GM18873 (cell line): ENCODE data around the gene FAAP24.
"Not testable (repeated sequence)": the region's sequence is repeated elsewhere in the genome, so short reads cannot be mapped to it uniquely, and the experiment has no call there.

Experiments
- ATAC-seq: cut with Tn5 transposase; IDR thresholded peaks from one replicate; pipeline ENCODE4 v1.9.1; 2021; ENCODE audit warnings: mild to moderate bottlenecking, moderate library complexity, moderate number of reproducible peaks; ENCODE audit not compliant: unreplicated experiment, low FRiP score

Gene FAAP24

GRCh38 chr19:32997716-32998355 lies 25.8 kb downstream of the FAAP24 start:
- no peak for ATAC-seq

- ATAC-seq, result no peak
These were observed 26.7 kb downstream of the FAAP24 start for GRCh38 chr19:32998722-32999121.

- ATAC-seq, result no peak
These were observed 28.5 kb downstream of the FAAP24 start for GRCh38 chr19:33000510-33000909.

- ATAC-seq, result no peak
These were observed 28.9 kb downstream of the FAAP24 start for GRCh38 chr19:33000910-33001309.

GRCh38 chr19:33002126-33002865 lies 30.3 kb downstream of the FAAP24 start:
- ATAC-seq, result not testable (repeated sequence)

- ATAC-seq, result not testable (repeated sequence)
These were observed 31.5 kb downstream of the FAAP24 start for GRCh38 chr19:33003424-33004024.

GRCh38 chr19:33005440-33005839 lies 33.4 kb downstream of the FAAP24 start:
- no peak for ATAC-seq

GRCh38 chr19:33008738-33009137 lies 36.7 kb downstream of the FAAP24 start:
- no peak for ATAC-seq

GRCh38 chr19:33010891-33011290 lies 38.8 kb downstream of the FAAP24 start:
- not testable (repeated sequence) for ATAC-seq

- no peak for ATAC-seq
These were observed 50.6 kb downstream of the FAAP24 start for GRCh38 chr19:33022472-33023116.

GRCh38 chr19:33024398-33024797 lies 52.4 kb downstream of the FAAP24 start:
- no peak for ATAC-seq

GRCh38 chr19:33025468-33026238 lies 53.6 kb downstream of the FAAP24 start:
- ATAC-seq, result not testable (repeated sequence)

GRCh38 chr19:33026602-33027001 lies 54.6 kb downstream of the FAAP24 start:
- ATAC-seq, result not testable (repeated sequence)
